H9 (cell line): ENCODE measurements around the gene CNNM4. TPM values are rescaled to one million over a fixed set of nuclear protein-coding genes. Genes with fewer than 3 reads are reported as not detected.

Experiments
- DNase-seq: peaks from one replicate; pipeline ENCODE4 v3.0.0-alpha.2; 2017
- H2AFZ ChIP-seq: one replicate; pipeline ENCODE4 v1.6.1; 2013; ENCODE audit warnings: mild to moderate bottlenecking, low read length, control low read depth, moderate library complexity
- H2AK5ac ChIP-seq: 2 replicates; pipeline ENCODE4 v1.6.1; 2013; ENCODE audit warnings: low read length, control low read depth, mixed read lengths; ENCODE audit not compliant: insufficient read length
- H2BK120ac ChIP-seq: one replicate; pipeline ENCODE4 v1.6.1; 2013; ENCODE audit warnings: low read depth, mild to moderate bottlenecking, low read length, control low read depth, inconsistent platforms; ENCODE audit not compliant: poor library complexity, severe bottlenecking
- H2BK12ac ChIP-seq: 2 replicates; pipeline ENCODE4 v1.6.1; 2013; ENCODE audit warnings: low read length, control low read depth, mixed read lengths, low read depth; ENCODE audit not compliant: insufficient read length
- H2BK15ac ChIP-seq: 2 replicates; pipeline ENCODE4 v1.6.1; 2013; ENCODE audit warnings: low read depth, low read length, control low read depth
- H2BK20ac ChIP-seq: one replicate; pipeline ENCODE4 v1.6.1; 2013; ENCODE audit warnings: low read depth, mild to moderate bottlenecking, low read length, control low read depth, inconsistent platforms; ENCODE audit not compliant: poor library complexity, severe bottlenecking
- H2BK5ac ChIP-seq: 2 replicates; pipeline ENCODE4 v1.6.1; 2013; ENCODE audit warnings: low read length, control low read depth, mixed read lengths; ENCODE audit not compliant: insufficient read length
- H3K14ac ChIP-seq: 2 replicates; pipeline ENCODE4 v1.6.1; 2013; ENCODE audit warnings: low read length, control low read depth; ENCODE audit not compliant: insufficient read depth
- H3K18ac ChIP-seq: 2 replicates; pipeline ENCODE4 v1.6.1; 2013; ENCODE audit warnings: low read depth, mild to moderate bottlenecking, mixed read lengths, low read length, control low read depth; ENCODE audit not compliant: insufficient read length
- H3K23ac ChIP-seq: 2 replicates; pipeline ENCODE4 v1.6.1; 2013; ENCODE audit warnings: low read length, control low read depth, mixed read lengths, low read depth; ENCODE audit not compliant: insufficient read length
- H3K23me2 ChIP-seq: 2 replicates; pipeline ENCODE4 v1.6.1; 2013; ENCODE audit warnings: low read depth, mild to moderate bottlenecking, mixed read lengths, low read length, control low read depth; ENCODE audit not compliant: insufficient read length, poor library complexity, severe bottlenecking
- H3K27ac ChIP-seq: 2 replicates; pipeline ENCODE4 v1.5.1; 2013; ENCODE audit warnings: low read length, control low read depth, mixed read lengths, low read depth; ENCODE audit not compliant: insufficient read length
- H3K27me3 ChIP-seq: 2 replicates; pipeline ENCODE4 v1.6.1; 2013; ENCODE audit warnings: low read length, control low read depth, inconsistent platforms; ENCODE audit not compliant: insufficient read depth
- H3K4ac ChIP-seq: 2 replicates; pipeline ENCODE4 v1.6.1; 2013; ENCODE audit warnings: low read depth, mild to moderate bottlenecking, control low read depth, inconsistent platforms, low read length, moderate library complexity
- H3K4me1 ChIP-seq: 2 replicates; pipeline ENCODE4 v1.6.1; 2013; ENCODE audit warnings: low read length, control low read depth, inconsistent platforms; ENCODE audit not compliant: insufficient read depth
- H3K4me2 ChIP-seq: 2 replicates; pipeline ENCODE4 v1.6.1; 2013; ENCODE audit warnings: low read length, control low read depth, mixed read lengths; ENCODE audit not compliant: insufficient read length, insufficient read depth
- H3K56ac ChIP-seq: 2 replicates; pipeline ENCODE4 v1.6.1; 2013; ENCODE audit warnings: low read depth, mild to moderate bottlenecking, mixed read lengths, low read length, control low read depth; ENCODE audit not compliant: insufficient read length
- H3K79me1 ChIP-seq: 2 replicates; pipeline ENCODE4 v1.6.1; 2013; ENCODE audit warnings: low read depth, mild to moderate bottlenecking, moderate library complexity, low read length, control low read depth, inconsistent platforms; ENCODE audit not compliant: insufficient read depth, poor library complexity, severe bottlenecking
- H3K79me2 ChIP-seq: 2 replicates; pipeline ENCODE4 v1.6.1; 2013; ENCODE audit warnings: low read length, control low read depth, inconsistent platforms; ENCODE audit not compliant: insufficient read depth
- H3K9ac ChIP-seq: 2 replicates; pipeline ENCODE4 v1.6.1; 2013; ENCODE audit warnings: low read length, control low read depth, mixed read lengths; ENCODE audit not compliant: insufficient read length; ENCODE audit errors: extremely low read depth
- H3K9me3 ChIP-seq: one replicate; pipeline ENCODE4 v1.6.1; 2013; ENCODE audit warnings: low read depth, low read length, inconsistent platforms; ENCODE audit not compliant: control insufficient read depth
- H3T11ph ChIP-seq: one replicate; pipeline ENCODE4 v1.6.1; 2013; ENCODE audit warnings: mild to moderate bottlenecking, low read length, control low read depth, inconsistent platforms
- H4K20me1 ChIP-seq: one replicate; pipeline ENCODE4 v1.6.1; 2013; ENCODE audit not compliant: control insufficient read depth, insufficient read length, insufficient read depth
- H4K5ac ChIP-seq: 2 replicates; pipeline ENCODE4 v1.6.1; 2013; ENCODE audit warnings: low read depth, mild to moderate bottlenecking, mixed read lengths, low read length, control low read depth; ENCODE audit not compliant: insufficient read length
- H4K8ac ChIP-seq: replicated peaks from 2 replicates; pipeline ENCODE4 v1.6.1; 2013; ENCODE audit warnings: low read length, control low read depth, mixed read lengths, low read depth; ENCODE audit not compliant: insufficient read length
- H4K91ac ChIP-seq: 2 replicates; pipeline ENCODE4 v1.6.1; 2013; ENCODE audit warnings: low read depth, mild to moderate bottlenecking, moderate library complexity, mixed read lengths, low read length, control low read depth; ENCODE audit not compliant: insufficient read length
- H3K27ac Mint-ChIP-seq, 3 experiments: 2 replicates in 2 of 3; 3 replicates in 1 of 3; pipeline ENCODE4 v1.8.0; 2020 to 2021; ENCODE audit warnings: mixed read lengths in 3 of 3, mild to moderate bottlenecking in 1 of 3, moderate library complexity in 1 of 3
- H3K27me3 Mint-ChIP-seq: 2 replicates; pipeline ENCODE4 v1.8.0; 2021; ENCODE audit warnings: low read depth, mild to moderate bottlenecking, moderate library complexity, mixed read lengths
- H3K36me3 Mint-ChIP-seq, 3 experiments: 2 replicates in 2 of 3; 3 replicates in 1 of 3; pipeline ENCODE4 v1.8.0; 2020 to 2021; ENCODE audit warnings: low read depth in 3 of 3, mixed read lengths in 3 of 3; ENCODE audit not compliant: insufficient read depth in 1 of 3
- H3K4me1 Mint-ChIP-seq, 2 experiments: 2 replicates each; pipeline ENCODE4 v1.8.0; 2020; ENCODE audit warnings: mixed read lengths in 2 of 2
- H3K4me3 Mint-ChIP-seq, 2 experiments: 2 replicates in 1 of 2; 3 replicates in 1 of 2; pipeline ENCODE4 v1.8.0; 2020 to 2021; ENCODE audit warnings: mild to moderate bottlenecking in 2 of 2, mixed read lengths in 2 of 2, moderate library complexity in 1 of 2
- H3K9me3 Mint-ChIP-seq, 2 experiments: 2 replicates in 1 of 2; 3 replicates in 1 of 2; pipeline ENCODE4 v1.8.0; 2020; ENCODE audit warnings: mild to moderate bottlenecking in 2 of 2, mixed read lengths in 2 of 2, moderate library complexity in 1 of 2
- WGBS: extraction: QIAGEN DNeasy Blood & Tissue Kit; methylation state at CpG from one replicate; pipeline ENCODE4 v1.1.7; 2013; ENCODE audit warnings: missing lambda C conversion rate, low lambda C conversion rate, mixed read lengths; ENCODE audit not compliant: insufficient read length; ENCODE audit errors: extremely low coverage; 5-methylcytosine and 5-hydroxymethylcytosine counted together
- total RNA-seq: library from RNA; stranded (reverse); gene quantifications from 2 replicates; pipeline ENCODE4 v1.2.1, GENCODE V29; 2021
- TF ChIP-seq, protein P1 (sequence below): fragments of 200-600 bp; sonication (generic); conservative IDR thresholded peaks from 3 replicates; pipeline ENCODE4 v1.8.0; 2021; ENCODE audit warnings: antibody characterized with exemption, mild to moderate bottlenecking

The CNNM4 gene
- total RNA-seq, 1 experiment from 2014 or later, result 8.5 TPM

DNA sequence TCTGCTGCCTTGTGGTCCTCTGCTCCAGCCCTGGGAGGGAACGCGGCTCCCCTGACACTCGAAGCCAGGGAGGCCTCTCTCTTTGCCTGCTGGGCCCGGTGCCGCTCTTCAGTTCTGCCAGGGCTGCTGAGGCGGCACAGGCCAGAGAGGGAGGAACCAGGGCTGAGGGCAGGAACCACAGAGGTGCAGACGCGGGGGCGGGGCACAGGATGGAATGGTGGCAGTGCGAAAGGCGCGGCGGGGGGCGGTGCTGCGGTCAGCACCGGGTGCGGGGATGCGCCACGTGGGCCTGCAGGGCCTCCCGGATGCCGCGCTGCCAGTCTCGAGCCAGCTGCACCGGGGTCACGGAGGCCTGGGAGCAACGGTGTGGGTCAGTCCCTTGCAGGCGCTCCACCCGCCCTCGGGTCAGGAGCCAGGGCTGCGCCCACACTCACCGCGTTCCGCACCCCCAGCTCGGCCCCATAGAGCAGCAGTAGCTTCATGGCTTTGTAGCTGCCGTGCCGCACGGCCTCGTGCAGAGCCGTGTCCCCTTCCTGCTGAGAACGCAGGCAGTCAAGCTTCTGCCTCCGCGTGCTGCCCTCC is 78.7 kb downstream of the CNNM4 start:
- H3K9me3 Mint-ChIP-seq, result no peaks in the 10 kb centered on the region
- no peaks in the 10 kb centered on the region for H3K9me3 ChIP-seq
- no peaks in the 10 kb centered on the region for H3K23me2 ChIP-seq
- H3K79me2 ChIP-seq, result no peaks in the 10 kb centered on the region
- no peaks in the 10 kb centered on the region for H3K79me1 ChIP-seq
- H2BK15ac ChIP-seq, result no peak overlapping the region
- H2BK5ac ChIP-seq, result no peak overlapping the region
- H4K20me1 ChIP-seq, result no peaks in the 10 kb centered on the region
- no peak overlapping the region for H3K56ac ChIP-seq
- H3K18ac ChIP-seq, result no peak overlapping the region
- no peaks in the 10 kb centered on the region for H3K27me3 ChIP-seq
- H3K27ac Mint-ChIP-seq, result 0 out of 7 replicates have a peak overlapping the region, but pooled peaks of 2 of the 3 experiments have one; percentile 51 to 64
- no peak overlapping the region for H2AFZ ChIP-seq
- no peak overlapping the region for H2AK5ac ChIP-seq
- H3K23ac ChIP-seq, result no peak overlapping the region
- TF ChIP-seq, protein P1, sequence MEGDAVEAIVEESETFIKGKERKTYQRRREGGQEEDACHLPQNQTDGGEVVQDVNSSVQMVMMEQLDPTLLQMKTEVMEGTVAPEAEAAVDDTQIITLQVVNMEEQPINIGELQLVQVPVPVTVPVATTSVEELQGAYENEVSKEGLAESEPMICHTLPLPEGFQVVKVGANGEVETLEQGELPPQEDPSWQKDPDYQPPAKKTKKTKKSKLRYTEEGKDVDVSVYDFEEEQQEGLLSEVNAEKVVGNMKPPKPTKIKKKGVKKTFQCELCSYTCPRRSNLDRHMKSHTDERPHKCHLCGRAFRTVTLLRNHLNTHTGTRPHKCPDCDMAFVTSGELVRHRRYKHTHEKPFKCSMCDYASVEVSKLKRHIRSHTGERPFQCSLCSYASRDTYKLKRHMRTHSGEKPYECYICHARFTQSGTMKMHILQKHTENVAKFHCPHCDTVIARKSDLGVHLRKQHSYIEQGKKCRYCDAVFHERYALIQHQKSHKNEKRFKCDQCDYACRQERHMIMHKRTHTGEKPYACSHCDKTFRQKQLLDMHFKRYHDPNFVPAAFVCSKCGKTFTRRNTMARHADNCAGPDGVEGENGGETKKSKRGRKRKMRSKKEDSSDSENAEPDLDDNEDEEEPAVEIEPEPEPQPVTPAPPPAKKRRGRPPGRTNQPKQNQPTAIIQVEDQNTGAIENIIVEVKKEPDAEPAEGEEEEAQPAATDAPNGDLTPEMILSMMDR, result no peak
- DNase-seq, result peak; percentile 73
- no peaks in the 10 kb centered on the region; the same call in none of the 2 replicates for H3K27me3 Mint-ChIP-seq
- no peaks in the 10 kb centered on the region for H3K4me1 ChIP-seq
- no peak overlapping the region for H2BK20ac ChIP-seq
- H3T11ph ChIP-seq, result no peak overlapping the region
- H3K4me1 Mint-ChIP-seq, result peaks cover 0 to 9% of the 10 kb centered on the region in 2 experiments; a peak in 2 of 4 replicates
- no peak overlapping the region for H2BK120ac ChIP-seq
- H2BK12ac ChIP-seq, result no peak overlapping the region
- H3K9ac ChIP-seq, result no peak overlapping the region
- no peak overlapping the region for H4K5ac ChIP-seq
- no peak overlapping the region for H4K91ac ChIP-seq
- H3K36me3 Mint-ChIP-seq, result peaks cover 4 to 27% (median 12%) of the 10 kb centered on the region in 3 experiments; a peak in 4 of 7 replicates
- no peak overlapping the region for H4K8ac ChIP-seq
- H3K27ac ChIP-seq, result no peak overlapping the region
- no peak overlapping the region for H3K4ac ChIP-seq
- H3K14ac ChIP-seq, result no peak overlapping the region; the same call in 1 of the 2 replicates
- H3K4me3 Mint-ChIP-seq, result no peak overlapping the region
- no CpG with 5 or more reads among the region's 42 CpGs for WGBS
- H3K4me2 ChIP-seq, result no peak overlapping the region
